GM19438 (cell line): ENCODE data around the gene IQGAP2.

Source experiments
- ATAC-seq: cut with Tn5 transposase; IDR thresholded peaks from one replicate; pipeline ENCODE4 v1.9.1; 2021; ENCODE audit warnings: low read depth; ENCODE audit not compliant: unreplicated experiment

IQGAP2 gene

DNA sequence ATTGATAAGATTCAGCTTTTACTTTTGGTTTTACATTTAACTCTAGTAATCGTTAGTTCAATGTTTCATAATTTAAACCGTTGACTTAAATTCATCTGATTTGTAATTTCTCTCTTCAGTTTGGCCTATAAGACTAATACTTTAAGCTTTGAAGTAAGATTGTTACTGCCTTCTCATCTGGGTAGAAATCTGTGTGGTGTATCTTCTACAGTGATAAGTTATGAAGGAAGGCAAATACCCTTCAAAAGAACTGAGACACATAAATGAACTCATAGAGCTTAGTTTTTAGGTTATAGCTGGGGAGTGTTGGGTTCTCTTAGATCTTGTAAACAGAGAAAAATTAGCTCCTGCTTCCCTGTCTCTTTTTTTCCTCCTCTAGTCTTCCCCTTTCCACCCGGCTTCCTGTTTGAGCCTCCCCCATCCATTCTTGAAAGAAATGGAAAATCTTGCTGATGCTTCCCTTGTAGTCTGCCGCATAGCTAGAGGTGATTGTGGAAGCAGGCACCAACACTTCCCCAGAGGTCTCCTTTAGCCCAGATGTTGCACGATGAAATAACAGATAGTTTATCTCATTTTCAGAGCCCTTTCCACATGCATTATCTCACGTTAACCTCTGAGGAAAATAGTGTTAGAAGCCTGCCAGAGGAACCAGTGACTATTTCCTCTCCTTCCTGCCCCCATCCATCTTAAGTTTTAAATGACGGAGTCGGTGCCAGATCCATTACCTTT lies 222.2 kb downstream of the IQGAP2 start:
- no peak for ATAC-seq

DNA sequence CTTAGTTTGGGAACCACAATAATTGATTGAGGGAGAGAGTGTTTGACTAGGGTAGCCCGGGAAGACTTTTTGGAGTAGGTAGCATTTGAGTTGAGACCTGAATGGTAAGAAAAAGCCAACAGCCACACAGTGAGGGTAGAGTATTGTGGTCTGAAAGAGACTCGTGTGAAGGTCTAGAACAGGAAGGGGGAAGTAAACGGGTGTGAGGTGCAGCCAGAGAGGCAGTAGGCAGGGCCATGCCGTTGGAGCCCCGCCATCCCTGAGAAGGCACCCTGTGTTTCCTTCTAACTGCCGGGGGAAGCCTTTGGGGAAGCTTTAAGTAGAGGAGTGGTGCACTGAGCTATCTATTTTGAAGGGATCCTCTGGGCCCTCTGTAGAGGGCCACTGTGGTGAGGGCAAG lies 223.7 kb downstream of the IQGAP2 start:
- ATAC-seq = no peak

DNA sequence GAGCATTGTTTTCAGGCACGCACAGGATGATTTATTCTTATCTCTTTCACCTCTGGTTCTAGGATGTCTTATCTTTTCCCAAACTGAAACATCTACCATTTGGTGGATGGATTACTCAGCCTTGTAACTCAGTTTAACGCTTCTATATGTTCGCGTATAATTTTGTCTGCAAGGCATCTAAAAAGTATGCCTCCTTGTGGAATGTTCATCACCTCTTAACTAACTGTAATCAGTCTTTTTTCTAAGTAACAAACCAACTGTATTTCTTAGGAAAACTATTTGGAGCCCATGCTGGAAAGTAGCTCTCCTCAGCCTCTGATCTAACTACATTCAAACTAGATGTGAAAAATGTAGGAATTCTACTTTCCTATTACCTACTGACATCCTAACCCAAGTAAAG lies 231.6 kb downstream of the IQGAP2 start:
- ATAC-seq = no peak

DNA sequence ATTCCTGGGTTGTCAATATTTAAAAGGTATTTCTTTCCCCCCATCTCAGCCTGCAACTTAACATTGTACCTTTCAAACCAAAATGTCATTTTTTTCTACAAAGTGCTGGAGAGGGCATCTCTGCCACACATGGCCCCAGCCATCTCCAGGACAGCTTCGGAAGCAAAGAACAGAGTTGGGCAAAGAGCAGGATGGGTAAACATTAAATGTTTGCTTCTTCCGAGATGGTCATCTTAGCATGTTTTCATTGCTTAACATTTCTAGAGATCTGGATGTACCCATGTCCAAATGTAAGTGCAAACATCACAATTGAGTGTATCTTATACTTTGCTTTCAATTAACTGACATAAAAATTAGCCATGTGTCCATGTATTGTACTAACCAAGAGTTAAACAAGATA lies 234.4 kb downstream of the IQGAP2 start:
- no peak for ATAC-seq

DNA sequence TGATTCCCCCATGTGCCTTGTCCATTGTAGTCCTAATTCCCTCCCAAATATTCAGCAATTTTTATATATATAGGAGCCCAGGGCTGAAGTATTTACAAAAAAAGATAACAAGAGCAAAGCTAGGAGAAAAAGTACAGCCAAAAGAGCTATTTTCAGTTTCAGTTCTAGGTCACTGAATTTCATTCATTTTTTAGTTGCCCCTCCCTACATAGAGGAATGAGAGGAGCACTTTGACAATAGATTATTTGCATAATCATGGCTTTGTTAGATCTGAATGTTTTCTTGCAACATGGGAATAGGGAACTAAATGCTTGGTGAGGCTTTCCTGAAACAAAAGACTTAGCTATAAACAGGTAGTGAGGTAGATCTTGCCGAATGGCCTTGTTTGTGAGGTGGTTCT lies 235.4 kb downstream of the IQGAP2 start:
- no peak for ATAC-seq

DNA sequence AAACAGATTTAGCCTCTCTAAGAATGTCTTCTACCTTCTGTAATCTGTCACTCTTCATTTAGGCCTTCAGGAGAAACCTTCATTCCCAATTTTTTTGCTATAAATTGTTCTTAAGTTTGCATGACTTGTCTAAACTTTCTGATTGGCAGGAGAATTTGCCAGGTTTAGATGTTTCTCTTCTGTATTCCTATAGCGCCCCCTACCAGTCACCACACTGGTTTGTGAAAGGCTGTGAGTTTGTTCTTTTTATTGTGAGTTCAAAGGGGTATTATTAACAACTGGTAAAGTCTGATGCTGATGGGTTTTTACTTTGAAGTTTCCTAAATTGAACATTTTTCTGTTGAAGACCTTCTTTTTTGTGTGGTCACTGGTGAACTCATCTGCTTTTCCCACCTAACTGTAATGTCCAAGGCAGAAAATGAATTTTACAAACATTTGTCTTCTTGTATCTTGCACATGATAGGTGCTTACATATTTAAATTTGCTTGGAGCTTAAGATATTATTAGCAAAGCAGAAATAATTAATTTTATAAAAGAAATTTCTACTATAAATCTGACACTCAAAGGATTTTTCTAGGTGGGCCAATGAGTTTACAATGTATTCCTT lies 238.5 kb downstream of the IQGAP2 start:
- no peak for ATAC-seq

DNA sequence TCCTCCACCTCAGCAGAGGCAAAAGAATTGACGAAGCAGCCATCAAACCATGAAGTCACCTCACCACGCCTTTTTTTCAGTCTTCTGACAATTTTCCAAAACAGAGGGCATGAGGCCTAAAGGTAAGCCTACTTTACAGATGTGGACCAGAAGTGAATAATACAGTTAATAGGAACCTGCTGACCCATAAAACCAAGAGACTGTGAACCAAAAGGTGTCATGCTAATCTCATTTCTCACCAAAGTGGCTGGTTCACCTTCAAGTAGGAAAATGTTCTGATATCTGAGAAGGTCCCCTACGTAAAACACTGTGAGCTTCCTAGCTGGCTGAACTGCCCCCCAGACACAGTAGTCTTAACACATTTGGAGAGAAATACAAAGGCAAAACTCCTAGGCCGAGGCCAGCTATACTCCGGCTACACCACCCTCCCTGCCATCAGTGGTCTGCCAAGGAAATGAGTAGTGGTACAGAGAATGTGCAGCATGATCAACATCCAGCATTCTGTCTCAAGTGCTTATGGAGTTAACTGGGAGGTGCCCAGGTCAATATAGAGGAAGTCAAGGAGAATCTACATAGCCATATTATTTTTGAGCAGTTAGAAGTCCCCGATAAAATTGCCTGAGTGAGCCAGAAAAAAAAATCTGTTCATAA lies 239.4 kb downstream of the IQGAP2 start:
- ATAC-seq = no peak

DNA sequence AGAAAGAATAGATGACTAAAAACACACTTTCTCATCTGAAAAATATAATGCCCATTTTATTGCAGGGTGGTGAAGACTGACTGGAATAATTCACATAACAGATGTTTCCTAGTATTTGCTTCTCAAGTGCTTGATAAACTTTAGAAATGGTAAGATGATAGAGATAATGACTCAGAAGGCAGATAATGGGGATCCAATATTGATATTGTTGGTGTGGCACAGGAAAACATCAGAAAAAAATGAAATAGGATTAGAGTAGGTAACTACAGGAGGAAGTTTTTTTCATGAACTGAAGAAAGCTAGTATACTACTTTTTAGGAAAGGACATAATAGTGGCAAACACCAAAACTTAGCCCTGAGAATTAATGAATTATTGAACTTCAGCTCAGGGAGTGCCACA lies 240.3 kb downstream of the IQGAP2 start:
- ATAC-seq = no peak

DNA sequence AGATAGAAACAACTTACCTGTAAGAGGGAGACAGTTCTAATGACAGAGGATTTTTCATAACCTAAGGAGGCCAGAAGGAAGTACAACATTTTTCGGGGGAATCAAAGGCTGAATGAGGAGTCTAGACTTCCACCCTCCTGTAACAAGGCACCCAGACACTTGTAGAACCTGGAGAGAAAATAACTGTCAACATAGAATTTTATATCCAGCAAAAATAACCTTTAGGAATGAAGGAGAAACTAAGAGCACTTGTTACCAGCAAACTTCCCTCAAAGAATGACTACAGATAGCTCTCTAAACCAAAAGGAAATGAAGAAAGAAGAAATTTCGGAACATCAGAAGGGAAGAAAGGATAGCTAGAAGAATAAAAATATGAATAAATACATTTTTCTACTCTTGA lies 246.1 kb downstream of the IQGAP2 start:
- ATAC-seq = no peak

DNA sequence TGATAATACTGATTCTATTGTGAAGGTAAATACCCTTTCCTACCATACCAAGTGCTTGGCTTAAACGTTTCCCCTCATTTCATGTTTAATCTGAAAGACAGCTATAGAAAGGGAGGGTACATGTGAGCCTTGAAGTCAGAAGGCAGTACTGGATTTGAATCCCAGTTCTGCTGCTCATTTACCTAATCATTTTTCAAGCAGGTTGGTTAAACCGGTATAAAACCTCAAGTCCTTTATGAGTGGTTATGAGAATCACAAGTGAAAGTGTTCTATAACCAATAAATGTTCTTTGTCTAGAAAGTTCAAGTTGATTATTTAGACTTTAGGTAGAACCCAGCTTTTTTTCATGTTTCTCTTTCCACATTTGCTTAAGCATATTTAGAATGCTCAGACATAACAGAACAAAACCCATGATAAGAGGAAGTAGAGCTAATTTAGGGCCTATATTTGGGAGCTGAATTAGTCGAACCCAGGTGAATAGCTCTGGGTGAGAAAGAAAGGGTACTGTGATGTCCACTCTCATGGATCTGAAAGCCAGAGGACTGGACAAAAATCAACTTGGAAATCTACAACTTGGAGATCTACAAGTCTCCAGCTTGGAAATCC lies 249.8 kb downstream of the IQGAP2 start:
- ATAC-seq = no peak

DNA sequence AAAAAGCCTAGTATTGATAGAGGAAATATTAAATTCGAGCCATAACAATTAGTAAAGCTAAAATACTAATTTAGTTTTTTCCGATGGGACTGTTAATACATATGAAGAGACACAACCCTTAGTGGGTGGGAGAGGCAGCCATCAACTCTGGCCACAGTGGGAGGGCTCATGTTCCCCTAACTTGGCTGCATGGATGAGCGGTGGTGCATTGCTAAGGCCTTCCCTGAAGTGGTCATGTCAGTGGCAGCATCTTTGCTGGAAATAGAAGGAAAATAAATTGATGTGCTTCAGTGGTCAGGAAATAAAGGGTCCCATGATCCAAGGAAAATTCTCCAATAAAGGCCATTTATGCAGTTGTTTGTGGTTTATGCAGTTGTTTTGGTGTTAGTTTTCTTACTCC lies 254.0 kb downstream of the IQGAP2 start:
- ATAC-seq = no peak

DNA sequence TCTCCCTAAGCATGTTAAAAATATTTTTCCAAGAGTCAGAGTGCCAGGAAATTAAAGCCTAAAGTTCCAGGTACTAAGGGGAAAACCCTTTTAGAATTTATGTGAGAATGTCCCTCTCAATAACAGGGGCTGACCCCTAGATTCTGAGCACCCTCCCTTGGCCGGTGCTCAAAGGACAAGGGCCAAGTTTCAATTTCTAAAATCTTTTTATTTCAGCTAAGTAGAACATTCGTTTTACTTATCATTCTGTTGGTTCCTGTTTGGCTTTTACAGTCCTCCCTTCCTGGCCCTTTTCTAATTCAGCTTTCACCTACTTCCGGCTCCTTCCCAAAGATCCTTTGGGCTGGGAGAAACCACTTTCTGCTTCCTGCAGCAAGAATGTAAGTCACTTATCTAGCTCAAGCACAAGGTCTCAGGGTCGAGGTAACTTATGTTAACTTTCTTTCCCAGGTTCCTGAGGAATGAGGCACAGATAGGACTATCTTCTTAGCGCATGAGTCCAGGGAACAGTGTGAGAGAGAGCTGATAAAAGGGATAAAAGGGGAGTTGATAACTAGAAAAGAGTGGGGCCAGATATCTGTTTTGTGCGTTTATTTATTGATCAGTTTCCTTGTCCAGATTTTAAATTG lies 254.7 kb downstream of the IQGAP2 start:
- no peak for ATAC-seq

DNA sequence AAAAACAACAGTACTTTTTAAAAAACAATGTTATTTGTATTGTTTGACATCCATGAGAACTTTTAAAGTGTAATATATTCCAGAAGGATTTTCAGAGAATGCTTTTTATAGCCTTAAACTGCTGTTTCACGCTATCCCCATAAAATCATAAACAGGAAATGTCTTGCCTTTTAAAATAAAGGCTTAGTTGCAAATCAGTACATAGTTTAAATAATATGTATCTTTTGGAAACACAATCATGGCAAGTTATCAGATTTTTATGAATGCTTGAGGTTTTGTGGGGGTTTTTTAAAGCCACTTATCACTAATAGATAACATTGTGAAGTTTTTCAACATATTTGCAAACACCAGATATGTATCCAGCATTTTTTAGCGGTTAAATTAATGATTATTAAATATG lies 257.3 kb downstream of the IQGAP2 start:
- no peak for ATAC-seq

DNA sequence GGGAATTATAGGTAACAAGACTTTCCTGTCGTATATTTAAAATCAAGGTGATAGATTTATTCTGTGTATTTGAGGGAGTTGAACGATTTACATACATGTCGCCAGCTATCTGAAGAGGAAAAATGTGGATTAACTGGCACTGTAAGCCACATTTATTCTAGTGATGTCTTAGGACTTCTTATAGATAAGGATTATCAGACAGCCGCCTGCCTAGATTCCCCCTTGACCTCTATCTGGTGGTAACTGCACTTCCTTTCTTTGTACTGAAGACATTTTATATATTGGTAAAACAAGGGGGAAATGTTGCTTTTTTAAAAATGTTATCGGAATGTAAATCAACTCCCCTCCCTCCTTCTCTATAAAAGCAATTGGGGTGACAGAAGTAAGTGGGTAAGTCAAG lies 259.4 kb downstream of the IQGAP2 start:
- no peak for ATAC-seq

DNA sequence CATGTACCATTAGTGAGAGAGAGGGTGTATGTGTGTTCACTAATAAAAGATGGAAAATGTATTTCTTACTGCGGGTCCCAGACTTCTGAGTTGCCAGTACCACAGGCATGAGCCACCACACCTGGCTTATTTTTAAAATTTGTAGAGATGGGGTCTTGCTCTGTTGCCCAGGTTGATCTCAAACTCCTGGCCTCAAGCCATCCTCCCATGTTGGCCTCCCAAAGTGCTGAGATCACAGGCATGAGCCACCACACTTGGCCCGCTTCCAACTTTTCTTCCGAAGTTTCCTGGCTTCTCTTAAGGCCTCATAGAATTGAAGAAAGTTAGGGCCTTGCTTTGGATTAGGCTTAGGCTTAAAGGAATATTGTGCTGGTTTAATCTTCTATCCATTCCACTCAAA lies 260.5 kb downstream of the IQGAP2 start:
- no peak for ATAC-seq

DNA sequence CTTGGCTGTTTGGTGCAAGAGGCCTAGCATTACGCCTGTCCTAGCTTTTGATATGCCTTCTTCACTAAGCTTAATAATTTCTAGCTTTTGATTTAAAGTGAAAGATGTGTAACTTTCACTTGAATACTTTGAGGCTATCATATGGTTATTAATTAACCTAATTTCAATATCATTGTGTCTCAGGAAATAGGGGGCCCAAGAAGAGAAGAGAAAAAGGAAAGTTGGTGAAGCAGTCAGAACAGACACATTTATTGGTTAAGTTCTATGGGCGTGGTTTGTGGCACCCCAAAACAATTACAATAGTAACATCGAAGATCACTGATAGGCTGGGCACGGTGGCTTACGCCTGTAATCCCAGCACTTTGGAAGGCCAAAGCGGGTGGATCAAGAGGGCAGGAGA lies 261.0 kb downstream of the IQGAP2 start:
- ATAC-seq = peak; percentile 89

DNA sequence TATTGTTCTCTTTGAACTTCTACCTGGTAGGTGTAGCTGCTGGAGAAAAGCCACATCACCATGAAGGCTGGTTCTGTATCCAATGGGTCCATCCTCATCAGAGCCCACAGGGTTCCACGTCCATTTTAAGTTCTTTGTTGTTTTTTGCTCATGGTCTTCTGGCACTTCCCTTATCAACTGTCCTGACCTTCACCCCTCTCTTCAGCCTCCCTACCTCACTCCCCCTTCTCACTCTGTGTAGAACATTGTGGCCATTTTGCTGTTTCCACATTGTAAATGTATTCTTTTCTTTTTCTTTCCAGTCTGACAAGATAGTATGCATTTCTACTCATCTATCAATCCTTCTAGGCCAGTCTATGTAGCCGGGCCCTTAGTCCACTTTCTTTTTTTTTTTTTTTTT lies 264.4 kb downstream of the IQGAP2 start:
- no peak for ATAC-seq

DNA sequence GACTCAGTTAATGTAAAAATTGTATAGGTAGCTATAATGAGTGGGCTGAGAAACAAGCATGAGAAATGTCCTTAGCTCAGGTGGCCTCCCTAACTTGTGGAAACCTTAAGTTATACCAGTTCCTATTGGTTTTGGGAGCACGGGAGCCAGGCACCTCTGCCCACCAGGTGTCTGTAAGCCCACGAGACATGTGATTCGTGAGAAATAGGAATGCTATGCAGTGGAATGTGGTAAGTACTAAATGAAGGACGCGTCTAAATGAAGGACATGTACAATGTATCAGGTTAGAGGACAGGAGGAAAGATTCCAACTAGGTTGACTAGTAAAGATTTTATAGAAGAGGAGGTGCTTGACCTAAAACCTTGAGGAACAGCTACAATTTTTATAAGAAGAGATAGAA lies 266.2 kb downstream of the IQGAP2 start:
- no peak for ATAC-seq

DNA sequence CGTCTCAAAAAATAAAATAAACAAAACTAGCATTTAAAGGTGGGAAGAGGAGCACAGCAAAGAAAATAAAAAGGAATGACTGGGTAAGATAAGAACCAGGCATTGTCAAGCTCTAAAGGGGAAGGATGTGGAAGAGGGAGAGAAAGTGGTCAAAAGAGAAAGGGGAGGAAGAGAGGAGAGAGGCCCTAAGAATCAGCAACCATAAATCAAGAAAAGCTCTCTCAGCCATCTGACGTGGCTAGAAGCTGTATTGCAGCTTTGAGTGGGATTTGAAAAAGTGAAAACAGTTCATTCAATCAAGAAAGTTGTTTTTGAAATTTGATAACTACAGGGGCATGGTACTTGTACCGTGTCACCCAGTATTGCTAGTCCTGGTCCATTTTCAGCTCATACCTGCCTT lies 267.4 kb downstream of the IQGAP2 start:
- ATAC-seq = no peak

DNA sequence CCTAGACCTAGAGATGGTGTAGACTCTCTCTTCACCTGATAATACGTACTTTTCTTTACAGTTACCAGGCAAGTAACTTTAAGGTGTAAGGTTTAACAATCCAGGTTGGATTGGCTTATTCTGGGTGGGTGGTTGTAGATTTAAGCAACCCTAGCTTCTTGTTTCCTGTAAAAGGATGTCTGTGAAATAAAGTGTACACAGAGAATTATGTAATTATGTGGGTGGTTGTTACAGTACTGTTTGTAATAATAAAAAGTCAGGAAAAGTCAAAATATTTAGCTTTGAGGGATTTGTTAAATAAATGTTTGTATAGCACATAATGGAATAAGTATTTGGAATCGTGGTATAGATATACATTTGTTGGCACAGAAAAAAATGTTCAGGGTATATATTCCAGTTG lies 269.2 kb downstream of the IQGAP2 start:
- ATAC-seq = no peak

DNA sequence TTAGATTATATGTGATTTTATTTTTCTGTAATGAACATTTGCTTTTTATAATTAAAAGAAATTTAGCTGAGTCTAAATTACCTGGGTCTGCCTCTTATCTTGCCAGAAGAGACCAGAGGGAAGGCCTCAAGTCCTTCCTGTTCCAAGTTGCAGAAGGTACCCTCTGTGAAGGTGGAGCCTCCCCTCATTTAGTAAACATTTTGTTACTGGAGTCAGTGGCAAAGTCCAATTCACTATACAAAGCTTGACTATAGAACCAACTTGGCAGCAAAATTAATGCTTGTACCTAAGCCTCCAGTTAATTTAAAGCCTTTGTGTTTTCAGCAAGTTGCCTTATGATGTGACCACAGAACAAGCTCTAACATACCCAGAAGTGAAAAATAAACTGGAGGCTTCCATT lies 270.0 kb downstream of the IQGAP2 start:
- no peak for ATAC-seq
